Activated T-cell treated with anti-CD3 and anti-CD28 coated beads, Interleukin-2, amount 50 U/mL, for 1 hour (primary cell): ENCODE data around the gene SBNO2.

Source experiments
- DNase-seq: peaks from one replicate; pipeline ENCODE4 v3.0.0-alpha.2; 2020

The SBNO2 gene

GRCh38 chr19:1153891-1154730, 20.0 kb downstream of the SBNO2 start:
- DNase-seq = no peak

- DNase-seq = no peak
Measured at GRCh38 chr19:1151917-1152587, 22.0 kb downstream of the SBNO2 start.

GRCh38 chr19:1151037-1151724, 22.9 kb downstream of the SBNO2 start:
- DNase-seq = no peak

- DNase-seq = no peak
Measured at GRCh38 chr19:1150333-1151036, 23.6 kb downstream of the SBNO2 start.

- no peak for DNase-seq
Measured at GRCh38 chr19:1149259-1150045, 24.6 kb downstream of the SBNO2 start.

GRCh38 chr19:1147934-1148549, 26.0 kb downstream of the SBNO2 start:
- DNase-seq = no peak

- DNase-seq = no peak
Measured at GRCh38 chr19:1146858-1147780, 26.9 kb downstream of the SBNO2 start.

- no peak for DNase-seq
Measured at GRCh38 chr19:1146412-1146699, 27.7 kb downstream of the SBNO2 start.

GRCh38 chr19:1145635-1146411, 28.2 kb downstream of the SBNO2 start:
- no peak for DNase-seq

- DNase-seq = no peak
Measured at GRCh38 chr19:1144741-1145140, 29.3 kb downstream of the SBNO2 start.

- DNase-seq = no peak
Measured at GRCh38 chr19:1143828-1144399, 30.2 kb downstream of the SBNO2 start.

- DNase-seq = no peak
Measured at GRCh38 chr19:1141944-1142343, 32.1 kb downstream of the SBNO2 start.

- no peak for DNase-seq
Measured at GRCh38 chr19:1140272-1141027, 33.6 kb downstream of the SBNO2 start.

GRCh38 chr19:1139126-1139525, 34.9 kb downstream of the SBNO2 start:
- DNase-seq = no peak

GRCh38 chr19:1138121-1138520, 35.9 kb downstream of the SBNO2 start:
- no peak for DNase-seq

GRCh38 chr19:1136621-1137317, 37.3 kb downstream of the SBNO2 start:
- DNase-seq = no peak

GRCh38 chr19:1136201-1136600, 37.9 kb downstream of the SBNO2 start:
- DNase-seq = no peak

GRCh38 chr19:1135454-1135853, 38.6 kb downstream of the SBNO2 start:
- no peak for DNase-seq
